HG02678 (cell line): ENCODE data around the gene APBA3.
A peak's percentile ranks its signal among the peaks of the same experiment; 100 is the strongest.

Source experiments
- ATAC-seq: cut with Tn5 transposase; IDR thresholded peaks from one replicate; pipeline ENCODE4 v1.9.1; 2021; ENCODE audit warnings: mild to moderate bottlenecking, moderate library complexity; ENCODE audit not compliant: unreplicated experiment

The APBA3 gene, protein sequence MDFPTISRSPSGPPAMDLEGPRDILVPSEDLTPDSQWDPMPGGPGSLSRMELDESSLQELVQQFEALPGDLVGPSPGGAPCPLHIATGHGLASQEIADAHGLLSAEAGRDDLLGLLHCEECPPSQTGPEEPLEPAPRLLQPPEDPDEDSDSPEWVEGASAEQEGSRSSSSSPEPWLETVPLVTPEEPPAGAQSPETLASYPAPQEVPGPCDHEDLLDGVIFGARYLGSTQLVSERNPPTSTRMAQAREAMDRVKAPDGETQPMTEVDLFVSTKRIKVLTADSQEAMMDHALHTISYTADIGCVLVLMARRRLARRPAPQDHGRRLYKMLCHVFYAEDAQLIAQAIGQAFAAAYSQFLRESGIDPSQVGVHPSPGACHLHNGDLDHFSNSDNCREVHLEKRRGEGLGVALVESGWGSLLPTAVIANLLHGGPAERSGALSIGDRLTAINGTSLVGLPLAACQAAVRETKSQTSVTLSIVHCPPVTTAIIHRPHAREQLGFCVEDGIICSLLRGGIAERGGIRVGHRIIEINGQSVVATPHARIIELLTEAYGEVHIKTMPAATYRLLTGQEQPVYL

GRCh38 chr19:3761382-3762129, at the start of gene APBA3:
Gene APBA3, minus strand, starts transcription at chr19:3761692. Its CDS starts 1,428 bp downstream, at chr19:3760264.
- ATAC-seq: peak; percentile 52

GRCh38 chr19:3810708-3811355, 49.3 kb upstream of the APBA3 start:
- no peak for ATAC-seq

GRCh38 chr19:3809881-3810707, 48.6 kb upstream of the APBA3 start:
- ATAC-seq: no peak

GRCh38 chr19:3808420-3809143, 47.1 kb upstream of the APBA3 start:
- ATAC-seq: no peak

GRCh38 chr19:3807574-3808354, 46.3 kb upstream of the APBA3 start:
- ATAC-seq: no peak

DNA sequence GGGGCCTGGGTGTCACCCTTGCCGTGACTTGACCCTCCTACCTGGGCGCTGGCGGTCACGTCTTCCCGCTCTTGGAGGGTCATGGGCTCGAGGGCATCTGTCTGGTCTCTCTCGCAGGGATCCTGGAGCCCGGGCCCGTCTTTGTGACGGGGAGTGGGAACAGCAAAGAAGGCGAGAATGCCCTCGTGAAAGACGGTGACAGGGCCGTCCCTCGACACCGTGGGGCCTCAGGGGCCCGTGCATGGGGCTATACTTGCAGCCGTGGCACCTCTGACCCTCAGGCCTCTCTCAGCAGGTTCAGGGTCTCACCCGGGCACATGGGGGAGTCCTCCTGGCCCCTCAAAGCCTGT, 45.6 kb upstream of the APBA3 start:
- no peak for ATAC-seq

DNA sequence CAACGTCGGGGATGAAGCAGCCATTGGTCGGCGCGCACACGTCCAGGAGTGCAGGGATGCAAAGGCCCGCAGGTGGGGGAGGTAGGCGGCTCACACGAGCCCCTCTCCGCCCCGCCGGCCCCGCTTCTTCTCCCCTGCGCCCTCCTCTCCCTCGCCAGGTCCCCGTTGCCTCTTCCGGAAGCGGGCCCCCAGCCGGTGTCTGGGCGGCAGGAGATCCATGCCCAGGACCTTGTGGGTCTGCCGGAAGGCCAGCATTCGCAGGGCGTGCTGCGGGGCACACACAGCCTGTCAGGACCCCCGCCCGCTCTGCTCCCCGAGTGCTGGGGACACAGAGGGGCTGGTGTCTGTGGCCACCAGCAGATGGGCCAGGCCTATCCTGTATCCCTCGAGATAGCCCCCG, 44.4 kb upstream of the APBA3 start:
- no peak for ATAC-seq

DNA sequence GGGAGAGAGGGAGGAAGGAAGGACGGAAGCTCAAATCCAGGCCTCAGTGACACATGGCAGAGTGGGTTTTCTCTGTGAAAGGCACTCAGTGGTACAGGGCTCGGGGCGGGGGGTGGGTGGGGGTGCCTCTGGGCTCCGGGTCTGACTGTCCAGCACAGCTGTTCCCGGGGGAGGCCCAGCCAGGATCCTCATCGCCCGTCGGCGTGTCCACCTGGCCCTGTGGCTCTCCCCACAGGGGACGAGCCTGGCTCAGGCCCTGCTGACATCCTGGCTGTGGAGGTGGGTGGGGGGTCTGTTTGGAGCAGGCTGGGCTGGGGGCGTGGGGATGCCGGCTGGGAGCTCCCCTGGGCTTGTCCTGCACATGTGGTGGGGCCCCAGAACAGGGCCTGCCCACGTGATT, 42.9 kb upstream of the APBA3 start:
- ATAC-seq: no peak

DNA sequence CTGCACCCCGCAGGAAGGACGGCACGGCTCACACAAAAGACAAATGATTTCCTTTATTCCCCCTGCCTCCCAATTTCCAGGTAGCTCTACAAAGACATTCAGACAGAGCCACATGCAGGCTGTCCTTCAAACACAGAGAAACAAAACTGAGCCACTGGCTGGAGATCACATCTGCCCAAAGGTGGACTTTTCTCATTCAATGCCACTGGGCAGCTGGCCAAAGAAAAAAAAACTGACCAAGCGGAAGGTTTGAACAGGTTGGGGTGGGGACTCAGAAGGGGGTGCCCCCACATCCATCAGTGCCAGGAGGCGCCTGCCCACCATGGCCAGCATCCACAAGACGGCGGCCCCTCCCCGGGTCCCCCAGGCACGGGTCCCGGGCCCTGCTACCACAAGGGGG, 42.5 kb upstream of the APBA3 start:
- no peak for ATAC-seq

- no peak for ATAC-seq
Measured at GRCh38 chr19:3803114-3803888, 41.8 kb upstream of the APBA3 start.

DNA sequence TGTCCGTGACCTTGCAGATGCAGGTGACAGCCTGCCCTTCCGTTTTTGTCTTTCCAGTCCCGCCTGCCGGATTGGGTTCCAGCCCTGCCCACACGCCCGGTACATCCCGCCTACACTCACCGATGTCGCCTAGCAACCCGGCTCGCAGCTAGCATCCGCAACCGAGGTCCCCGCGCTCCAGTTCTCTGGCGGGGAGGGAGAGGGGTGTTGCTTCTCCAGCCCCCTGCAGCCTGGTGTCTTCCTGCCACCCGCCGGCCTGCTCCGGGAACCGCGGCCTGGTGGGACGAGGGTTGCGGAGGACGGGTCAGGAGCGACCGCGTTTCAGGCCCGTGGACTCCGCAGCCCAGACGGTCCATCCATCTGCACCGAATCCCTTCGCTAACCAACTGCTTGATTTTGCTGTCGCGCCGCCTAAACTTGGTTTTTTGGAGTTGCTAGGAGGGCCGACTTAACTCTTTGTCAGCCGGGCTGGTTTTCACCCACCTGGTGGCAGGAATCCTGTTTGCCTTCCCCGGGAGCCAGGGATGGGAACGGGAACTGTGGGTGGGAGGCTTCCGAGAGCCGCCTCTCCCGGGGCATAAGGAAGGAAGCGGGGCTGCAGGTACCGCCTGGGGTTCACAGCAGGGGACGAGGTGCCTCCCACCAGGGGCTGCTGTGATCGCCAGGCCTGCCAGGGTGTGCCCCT, 40.1 kb upstream of the APBA3 start:
- no peak for ATAC-seq

GRCh38 chr19:3800996-3801395, 39.5 kb upstream of the APBA3 start:
- ATAC-seq: no peak

GRCh38 chr19:3798137-3798536, 36.6 kb upstream of the APBA3 start:
- no peak for ATAC-seq

DNA sequence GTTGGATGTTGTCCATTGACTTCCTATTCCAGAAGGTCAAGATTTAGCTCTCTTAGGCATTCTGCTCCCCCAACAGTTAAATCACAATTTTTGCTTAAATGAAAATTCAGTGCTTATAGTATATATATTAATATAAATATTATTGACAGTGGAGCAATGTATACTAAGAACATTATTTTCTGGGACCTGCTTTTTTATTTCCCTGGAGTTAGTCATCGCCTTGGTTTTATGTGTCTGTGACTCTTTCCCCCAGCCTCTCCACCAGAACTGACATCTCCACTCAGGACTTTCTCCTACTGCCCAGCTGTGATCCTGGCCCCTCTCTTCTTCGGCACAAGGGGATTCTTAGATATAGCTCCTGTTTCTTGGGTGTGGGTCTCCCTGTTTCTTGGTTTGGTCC, 34.9 kb upstream of the APBA3 start:
- ATAC-seq: no peak

DNA sequence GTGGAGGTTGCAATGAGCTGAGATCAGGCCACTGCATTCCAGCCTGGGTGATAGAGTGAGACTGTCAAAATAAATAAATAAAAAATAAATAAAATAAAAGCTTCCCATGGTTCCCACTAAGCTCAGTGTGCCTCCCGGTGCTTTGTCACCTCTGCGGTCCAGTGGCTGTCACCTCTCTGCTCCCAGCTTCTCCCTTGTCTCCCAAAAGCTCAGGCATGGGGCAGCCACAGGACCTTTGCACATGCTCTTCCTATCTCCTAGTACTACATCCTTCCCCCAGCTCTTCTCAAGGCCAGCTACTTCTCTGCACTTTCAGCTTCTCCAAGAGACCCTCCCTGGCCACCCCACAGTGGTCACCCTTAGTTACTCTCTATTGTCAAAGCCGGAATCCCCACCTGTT, 32.3 kb upstream of the APBA3 start:
- no peak for ATAC-seq

DNA sequence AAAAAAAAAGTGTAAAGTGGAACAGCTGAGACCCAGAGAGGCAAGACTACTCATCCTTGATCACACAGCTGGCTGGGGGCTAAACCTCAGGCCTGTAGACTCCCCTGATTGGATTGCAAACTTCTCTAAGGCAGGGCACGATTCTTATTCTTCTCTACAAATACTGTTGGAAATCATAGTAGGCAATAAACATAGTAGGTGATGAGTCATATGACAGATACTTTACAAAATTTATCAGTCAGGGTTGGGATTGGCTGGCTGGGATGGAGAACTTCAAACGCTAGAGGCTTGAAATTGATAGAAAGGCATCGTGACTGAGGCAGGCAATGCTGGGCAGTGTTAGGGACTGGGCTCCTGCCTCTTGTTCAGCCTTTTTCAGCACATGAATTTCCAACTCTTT, 30.6 kb upstream of the APBA3 start:
- no peak for ATAC-seq

- ATAC-seq: no peak
Measured at GRCh38 chr19:3790941-3791340, 29.4 kb upstream of the APBA3 start.

- no peak for ATAC-seq
Measured at GRCh38 chr19:3790209-3790734, 28.8 kb upstream of the APBA3 start.
